DND-41 (cell line): ENCODE measurements around the gene ANKDD1A.

Experiments used
- CTCF ChIP-seq: IDR thresholded peaks from 2 replicates; pipeline ENCODE4 v1.5.1; 2012; ENCODE audit warnings: borderline replicate concordance, low read length, moderate library complexity, mild to moderate bottlenecking; ENCODE audit not compliant: poor library complexity, severe bottlenecking; ENCODE audit errors: extremely low read depth
- EZH2 ChIP-seq: IDR thresholded peaks from 3 replicates; pipeline ENCODE4 v1.6.1; 2012; ENCODE audit warnings: borderline replicate concordance, low read depth, mild to moderate bottlenecking, moderate library complexity, low read length, inconsistent platforms; ENCODE audit not compliant: severe bottlenecking

GRCh38 chr15:64861960-64862359, 49.7 kb upstream of the ANKDD1A start:
- TF ChIP-seq CTCF (no peak), EZH2 (no peak)
